Suprapubic skin (tissue), 4 donors: ENCODE measurements around the gene EEF1A2. TPM values are rescaled to one million over a fixed set of nuclear protein-coding genes. Genes with fewer than 3 reads are reported as not detected.

ENCODE experiments used
- DNase-seq, 2 donors: peaks; one replicate each; pipeline ENCODE4 v3.0.0-alpha.2; 2019; ENCODE audit warnings: low spot score in 2 of 2
- H3K27ac ChIP-seq: fragments of 200-600 bp; sonication (generic); one replicate; pipeline ENCODE4 v1.5.1; 2019
- H3K27me3 ChIP-seq: fragments of 200-600 bp; sonication (generic); one replicate; pipeline ENCODE4 v1.5.1; 2019
- H3K36me3 ChIP-seq: fragments of 200-600 bp; sonication (generic); one replicate; pipeline ENCODE4 v1.5.1; 2019
- H3K4me1 ChIP-seq: fragments of 200-600 bp; sonication (generic); one replicate; pipeline ENCODE4 v1.5.1; 2019
- H3K4me3 ChIP-seq: fragments of 200-600 bp; sonication (generic); one replicate; pipeline ENCODE4 v1.5.1; 2019; ENCODE audit warnings: mild to moderate bottlenecking
- H3K9me3 ChIP-seq: fragments of 200-600 bp; sonication (generic); one replicate; pipeline ENCODE4 v1.5.1; 2019
- EP300 ChIP-seq: sonication (generic); formaldehyde crosslinking; IDR thresholded peaks from one replicate; pipeline ENCODE4 v1.6.1; 2017; ENCODE audit warnings: antibody characterized with exemption
- POLR2A ChIP-seq, 2 donors: fragments of 450-650 bp; IDR thresholded peaks; one replicate each; pipeline ENCODE4 v1.6.1; 2017; ENCODE audit warnings: antibody characterized with exemption in 2 of 2, mild to moderate bottlenecking in 2 of 2, moderate library complexity in 2 of 2
- POLR2AphosphoS5 ChIP-seq, 3 donors: sonication (generic); formaldehyde crosslinking; IDR thresholded peaks; one replicate each; pipeline ENCODE4 v1.6.1; 2017; ENCODE audit warnings: antibody characterized with exemption in 3 of 3
- WGBS: methylation state at CpG from one replicate; pipeline ENCODE4 v1.1.5; 2018; 5-methylcytosine and 5-hydroxymethylcytosine counted together
- total RNA-seq, 4 donors: library from RNA; depleted of rRNA; stranded (reverse); fragments of >200 nt; gene quantifications; one replicate each; pipeline ENCODE4 v1.1.0, GENCODE V29; 2016
- TF ChIP-seq, protein P1 (sequence below), 2 donors: fragments of 200-600 bp in 1 of 2; fragments of 450-650 bp in 1 of 2; sonication (generic) in 1 of 2; IDR thresholded peaks; one replicate each; pipeline ENCODE4 v1.5.1; 2016 to 2019; ENCODE audit warnings: antibody characterized with exemption in 2 of 2, mild to moderate bottlenecking in 1 of 2, moderate library complexity in 1 of 2

Gene EEF1A2
- total RNA-seq, 4 donors from 2014 or later = 4.8 to 13.4 (median 12.0) TPM

DNA sequence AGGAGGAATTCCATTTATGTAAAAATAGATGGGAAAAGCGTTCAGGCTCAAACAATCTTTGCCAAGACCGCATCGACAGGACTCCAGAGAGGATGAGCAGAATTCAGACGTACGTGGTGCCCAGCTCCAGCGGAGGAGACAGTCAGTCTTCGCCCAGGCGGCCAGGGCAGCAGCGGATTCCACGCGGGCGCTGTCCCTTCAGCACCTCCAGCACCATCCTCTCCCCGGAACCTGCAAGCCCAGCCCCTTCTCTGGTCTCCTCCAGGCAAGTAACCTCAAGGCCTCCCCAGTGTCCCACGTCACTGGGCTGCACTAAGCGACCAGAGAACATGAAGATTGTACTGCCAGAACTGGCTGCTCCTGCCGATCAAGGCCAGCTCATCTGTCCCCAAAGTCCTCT is 23.7 kb downstream of the EEF1A2 start:
- H3K27me3 ChIP-seq = peaks cover 97% of the 10 kb centered on the region
- no peaks in the 10 kb centered on the region for H3K9me3 ChIP-seq
- peaks cover 15% of the 10 kb centered on the region for H3K4me1 ChIP-seq
- no peak overlapping the region for H3K27ac ChIP-seq
- TF ChIP-seq POLR2AphosphoS5 (IDR thresholded peaks at IDR 0.05) (no peak), EP300 (no peak), POLR2A (IDR thresholded peaks at IDR 0.05) (no peak)
- TF ChIP-seq, protein P1, sequence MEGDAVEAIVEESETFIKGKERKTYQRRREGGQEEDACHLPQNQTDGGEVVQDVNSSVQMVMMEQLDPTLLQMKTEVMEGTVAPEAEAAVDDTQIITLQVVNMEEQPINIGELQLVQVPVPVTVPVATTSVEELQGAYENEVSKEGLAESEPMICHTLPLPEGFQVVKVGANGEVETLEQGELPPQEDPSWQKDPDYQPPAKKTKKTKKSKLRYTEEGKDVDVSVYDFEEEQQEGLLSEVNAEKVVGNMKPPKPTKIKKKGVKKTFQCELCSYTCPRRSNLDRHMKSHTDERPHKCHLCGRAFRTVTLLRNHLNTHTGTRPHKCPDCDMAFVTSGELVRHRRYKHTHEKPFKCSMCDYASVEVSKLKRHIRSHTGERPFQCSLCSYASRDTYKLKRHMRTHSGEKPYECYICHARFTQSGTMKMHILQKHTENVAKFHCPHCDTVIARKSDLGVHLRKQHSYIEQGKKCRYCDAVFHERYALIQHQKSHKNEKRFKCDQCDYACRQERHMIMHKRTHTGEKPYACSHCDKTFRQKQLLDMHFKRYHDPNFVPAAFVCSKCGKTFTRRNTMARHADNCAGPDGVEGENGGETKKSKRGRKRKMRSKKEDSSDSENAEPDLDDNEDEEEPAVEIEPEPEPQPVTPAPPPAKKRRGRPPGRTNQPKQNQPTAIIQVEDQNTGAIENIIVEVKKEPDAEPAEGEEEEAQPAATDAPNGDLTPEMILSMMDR (IDR thresholded peaks at IDR 0.05) = no peak
- H3K36me3 ChIP-seq = no peaks in the 10 kb centered on the region
- no peak for DNase-seq
- no peak overlapping the region for H3K4me3 ChIP-seq
- WGBS = 16% methylated on average over 16 of the region's 16 CpGs

DNA sequence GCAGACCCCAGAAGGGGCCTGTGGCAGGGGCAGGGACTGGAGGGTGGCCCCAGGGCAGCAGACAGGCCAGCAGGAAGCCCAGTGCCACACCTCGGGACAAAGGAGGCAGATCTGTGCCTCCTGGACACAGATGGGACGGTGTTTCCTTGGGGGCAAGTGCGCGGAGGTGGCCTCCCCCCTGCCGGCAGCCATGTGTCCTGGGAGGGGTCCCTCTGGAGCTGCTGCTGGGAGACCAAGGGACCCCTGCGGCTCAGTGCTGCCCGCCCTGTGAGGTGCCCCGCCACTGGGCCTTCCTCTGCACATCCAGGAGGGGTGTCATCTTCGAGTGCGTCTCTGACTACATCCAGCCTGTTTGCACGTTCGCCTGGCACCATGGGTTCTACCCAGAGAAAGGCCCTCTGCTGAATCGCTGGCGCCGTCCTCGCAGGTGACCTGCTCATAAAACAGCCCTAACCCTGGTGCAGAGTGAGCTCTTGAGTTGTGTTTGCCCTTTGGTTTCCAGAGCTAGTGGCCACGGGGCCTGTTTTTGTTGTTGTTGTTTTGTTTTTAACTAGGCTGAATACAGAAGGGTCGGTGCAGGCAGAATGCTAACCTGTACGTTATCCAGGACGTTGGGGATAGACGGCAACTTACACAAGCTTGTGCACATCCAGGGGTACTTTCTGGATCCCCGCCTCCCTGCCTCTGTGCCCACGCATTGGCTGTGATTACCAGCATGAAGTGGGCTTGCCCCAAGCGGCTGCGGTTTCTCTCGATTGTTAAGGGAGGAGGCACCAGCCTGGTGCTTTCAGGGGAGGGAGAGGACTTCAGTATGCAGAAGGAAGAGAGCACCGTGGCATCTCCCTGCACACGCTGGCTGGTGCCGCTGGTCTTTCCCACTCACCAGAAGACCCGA is 25.1 kb downstream of the EEF1A2 start:
- H3K9me3 ChIP-seq = no peaks in the 10 kb centered on the region
- H3K4me1 ChIP-seq = peaks cover 15% of the 10 kb centered on the region
- no peaks in the 10 kb centered on the region for H3K36me3 ChIP-seq
- no peak overlapping the region for H3K27ac ChIP-seq
- WGBS = 23% methylated on average over 11 of the region's 30 CpGs
- no peak for DNase-seq
- no peak for TF ChIP-seq POLR2A (IDR thresholded peaks at IDR 0.05)
- TF ChIP-seq POLR2AphosphoS5 (IDR thresholded peaks at IDR 0.05) = no peak
- no peak for TF ChIP-seq EP300
- TF ChIP-seq, protein P1 (IDR thresholded peaks at IDR 0.05) = no peak
- H3K4me3 ChIP-seq = no peak overlapping the region
- peaks cover 97% of the 10 kb centered on the region for H3K27me3 ChIP-seq

DNA sequence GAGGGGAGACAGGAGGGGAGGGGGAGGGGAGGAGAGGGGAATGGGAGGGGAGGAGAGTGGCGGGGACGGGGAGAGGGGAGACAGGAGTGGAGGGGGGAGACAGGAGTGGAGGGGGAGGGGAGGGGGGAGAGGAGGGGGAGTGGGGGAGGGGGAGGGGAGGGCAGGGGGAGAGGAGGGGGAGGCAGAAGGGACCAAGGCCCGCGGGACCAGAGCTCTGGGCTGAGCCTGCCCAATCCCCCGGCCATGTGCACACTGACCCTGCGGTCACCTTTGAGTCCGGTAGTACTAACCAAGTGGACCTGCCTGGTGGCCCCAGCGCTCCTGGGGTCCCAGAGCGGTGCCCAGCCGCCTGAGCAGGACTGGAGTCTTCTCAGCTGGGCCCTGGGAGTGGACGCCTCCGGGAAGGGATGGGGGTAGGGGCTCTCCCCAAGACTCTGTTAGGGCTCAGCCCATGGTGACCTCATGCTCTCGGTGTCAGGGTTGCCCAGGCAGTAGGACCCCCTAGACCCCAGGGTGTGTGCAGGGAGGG is 26.0 kb downstream of the EEF1A2 start:
- Histone ChIP-seq H3K4me1 (peaks cover 15% of the 10 kb centered on the region), H3K36me3 (no peaks in the 10 kb centered on the region), H3K9me3 (no peaks in the 10 kb centered on the region), H3K4me3 (no peak overlapping the region), H3K27me3 (peaks cover 97% of the 10 kb centered on the region), H3K27ac (no peak overlapping the region)
- DNase-seq = no peak
- TF ChIP-seq POLR2A (IDR thresholded peaks at IDR 0.05) (no peak), EP300 (no peak), POLR2AphosphoS5 (IDR thresholded peaks at IDR 0.05) (no peak)
- TF ChIP-seq, protein P1 (IDR thresholded peaks at IDR 0.05) = no peak
- WGBS = 46% methylated on average over 13 of the region's 13 CpGs

DNA sequence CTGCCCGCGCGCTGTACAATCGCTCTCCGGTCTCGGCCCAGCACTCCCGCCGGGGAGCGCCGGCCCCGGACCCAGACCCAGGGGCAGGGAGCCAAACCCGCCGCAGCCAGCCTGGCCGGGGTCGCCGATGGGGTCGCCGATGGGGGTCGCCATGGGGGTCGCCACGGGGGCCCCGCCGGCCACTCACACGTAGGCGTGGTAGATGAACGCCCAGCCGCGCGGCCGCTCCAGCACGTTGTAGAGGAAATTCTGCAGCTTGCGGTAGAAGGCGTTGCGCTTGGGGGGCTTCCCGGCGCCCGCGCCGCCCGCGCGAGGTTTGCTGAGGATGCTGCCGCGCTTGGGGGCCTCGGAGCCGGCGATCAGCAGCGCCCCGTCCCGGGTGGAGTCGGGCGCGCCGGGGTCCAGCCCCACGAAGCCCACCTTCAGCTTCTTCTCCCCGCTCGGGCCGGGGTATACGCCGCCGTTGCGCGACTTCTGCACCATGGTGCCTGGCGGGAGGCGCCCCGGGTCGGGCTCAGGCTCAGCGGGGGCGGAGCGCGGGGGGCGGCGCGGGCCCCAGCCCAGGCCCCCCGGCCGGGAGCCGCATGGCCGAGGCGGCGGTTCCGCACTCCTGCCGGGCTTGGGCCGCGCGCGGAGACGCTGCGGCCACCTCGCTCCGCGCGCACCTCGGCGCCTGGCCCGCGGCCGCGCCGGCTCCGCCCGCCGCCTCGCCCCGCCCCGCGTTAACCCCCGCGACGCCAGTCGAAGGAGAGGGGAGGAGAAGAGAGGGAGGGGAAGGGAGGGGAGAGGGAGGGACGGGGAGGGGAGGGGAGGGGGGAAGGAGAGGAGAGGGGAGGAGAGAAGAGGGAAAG is 26.7 kb downstream of the EEF1A2 start, which contains the start of gene KCNQ2:
Gene KCNQ2 (minus strand): TSS at position 675 of the 851 bp plus-strand sequence. CDS start 192 bp downstream, at position 483.
- 17% methylated on average over 1 of the region's 111 CpGs for WGBS
- no peak for TF ChIP-seq POLR2AphosphoS5 (IDR thresholded peaks at IDR 0.05)

DNA sequence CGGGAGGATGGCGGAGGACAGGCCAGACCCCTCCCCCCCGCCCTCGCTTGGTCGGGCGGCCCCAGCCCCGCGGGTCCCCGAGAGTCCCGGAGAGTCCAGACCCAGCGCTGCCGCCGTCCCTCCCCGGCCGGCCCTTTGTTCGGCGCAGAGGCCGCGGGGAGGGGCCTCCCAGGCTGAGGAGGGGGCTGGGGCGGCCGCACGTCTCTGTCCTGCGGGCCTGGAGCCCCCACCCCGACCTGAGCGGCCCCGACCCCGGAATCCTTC is 27.2 kb downstream of the EEF1A2 start:
- Histone ChIP-seq H3K27me3 (peaks cover 92% of the 10 kb centered on the region), H3K4me1 (peaks cover 15% of the 10 kb centered on the region), H3K4me3 (peak overlapping the region; percentile 32), H3K27ac (no peak overlapping the region), H3K9me3 (no peaks in the 10 kb centered on the region), H3K36me3 (no peaks in the 10 kb centered on the region)
- WGBS = no CpG with 5 or more reads among the region's 27 CpGs
- TF ChIP-seq POLR2AphosphoS5 (IDR thresholded peaks at IDR 0.05) (no peak), EP300 (no peak), POLR2A (IDR thresholded peaks at IDR 0.05) (no peak)
- TF ChIP-seq, protein P1 (IDR thresholded peaks at IDR 0.05) = no peak
- no peak for DNase-seq

More for the DNA sequence above, 26.7 kb downstream of the EEF1A2 start, which contains the start of gene KCNQ2:
- DNase-seq = no peak
- no peak within 1 kb of the TSS for H3K27ac ChIP-seq
- no peaks in the 10 kb centered on the region for H3K9me3 ChIP-seq
- peak within 1 kb of the TSS; percentile 32 for H3K4me3 ChIP-seq
- H3K4me1 ChIP-seq = peaks cover 15% of the 10 kb centered on the region
- H3K36me3 ChIP-seq = no peaks in the 10 kb centered on the region
- H3K27me3 ChIP-seq = peaks cover 92% of the 10 kb centered on the region
